Placental epithelial cell (primary cell): ENCODE measurements around the gene DYRK4. TPM values are rescaled to one million over a fixed set of nuclear protein-coding genes. Genes with fewer than 3 reads are reported as not detected.

ENCODE experiments used
- total RNA-seq: library from RNA; depleted of rRNA; stranded (reverse); fragments of >200 nt; gene quantifications from 2 replicates; pipeline ENCODE4 v1.2.3, GENCODE V29; 2012

DYRK4 gene, protein sequence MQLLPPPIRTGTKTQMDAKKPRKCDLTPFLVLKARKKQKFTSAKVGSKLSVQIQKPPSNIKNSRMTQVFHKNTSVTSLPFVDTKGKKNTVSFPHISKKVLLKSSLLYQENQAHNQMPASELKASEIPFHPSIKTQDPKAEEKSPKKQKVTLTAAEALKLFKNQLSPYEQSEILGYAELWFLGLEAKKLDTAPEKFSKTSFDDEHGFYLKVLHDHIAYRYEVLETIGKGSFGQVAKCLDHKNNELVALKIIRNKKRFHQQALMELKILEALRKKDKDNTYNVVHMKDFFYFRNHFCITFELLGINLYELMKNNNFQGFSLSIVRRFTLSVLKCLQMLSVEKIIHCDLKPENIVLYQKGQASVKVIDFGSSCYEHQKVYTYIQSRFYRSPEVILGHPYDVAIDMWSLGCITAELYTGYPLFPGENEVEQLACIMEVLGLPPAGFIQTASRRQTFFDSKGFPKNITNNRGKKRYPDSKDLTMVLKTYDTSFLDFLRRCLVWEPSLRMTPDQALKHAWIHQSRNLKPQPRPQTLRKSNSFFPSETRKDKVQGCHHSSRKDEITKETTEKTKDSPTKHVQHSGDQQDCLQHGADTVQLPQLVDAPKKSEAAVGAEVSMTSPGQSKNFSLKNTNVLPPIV
- 64.7 and 104 TPM in 2 replicates for total RNA-seq

DNA sequence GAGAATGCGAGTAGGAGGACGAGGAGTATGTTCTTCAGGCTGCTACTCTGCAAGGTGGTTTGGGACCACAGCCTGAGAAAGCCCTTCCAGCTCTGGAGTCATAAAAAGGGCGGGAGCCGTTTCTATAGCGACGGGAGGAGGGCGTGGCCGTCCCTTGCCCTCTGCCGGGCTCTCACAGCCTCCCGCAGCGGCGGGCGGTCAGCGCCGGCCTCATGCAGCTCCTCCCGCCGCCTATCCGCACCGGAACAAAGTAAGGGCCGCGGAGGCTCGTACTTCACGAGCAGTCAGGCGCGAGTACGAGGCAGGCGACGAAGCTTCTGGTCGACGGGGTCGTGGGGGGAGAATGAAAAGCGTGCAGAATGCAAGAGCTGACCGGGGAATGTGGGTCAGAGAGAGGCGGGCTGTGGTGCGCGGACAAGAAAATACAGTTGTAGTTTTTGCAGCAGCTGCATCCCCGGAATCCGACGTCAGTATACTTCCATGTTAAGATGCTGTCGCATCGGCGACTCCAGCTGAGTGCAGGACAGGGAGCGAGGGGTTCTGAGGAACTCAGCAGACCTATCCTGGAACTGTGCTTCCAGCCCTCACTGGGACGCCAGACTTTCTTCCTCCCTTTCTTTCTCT, at the start of gene DYRK4:
TSS of gene DYRK4 (plus strand) at position 175 of the 624 bp plus-strand sequence. CDS start at position 213, 38 bp downstream.

DNA sequence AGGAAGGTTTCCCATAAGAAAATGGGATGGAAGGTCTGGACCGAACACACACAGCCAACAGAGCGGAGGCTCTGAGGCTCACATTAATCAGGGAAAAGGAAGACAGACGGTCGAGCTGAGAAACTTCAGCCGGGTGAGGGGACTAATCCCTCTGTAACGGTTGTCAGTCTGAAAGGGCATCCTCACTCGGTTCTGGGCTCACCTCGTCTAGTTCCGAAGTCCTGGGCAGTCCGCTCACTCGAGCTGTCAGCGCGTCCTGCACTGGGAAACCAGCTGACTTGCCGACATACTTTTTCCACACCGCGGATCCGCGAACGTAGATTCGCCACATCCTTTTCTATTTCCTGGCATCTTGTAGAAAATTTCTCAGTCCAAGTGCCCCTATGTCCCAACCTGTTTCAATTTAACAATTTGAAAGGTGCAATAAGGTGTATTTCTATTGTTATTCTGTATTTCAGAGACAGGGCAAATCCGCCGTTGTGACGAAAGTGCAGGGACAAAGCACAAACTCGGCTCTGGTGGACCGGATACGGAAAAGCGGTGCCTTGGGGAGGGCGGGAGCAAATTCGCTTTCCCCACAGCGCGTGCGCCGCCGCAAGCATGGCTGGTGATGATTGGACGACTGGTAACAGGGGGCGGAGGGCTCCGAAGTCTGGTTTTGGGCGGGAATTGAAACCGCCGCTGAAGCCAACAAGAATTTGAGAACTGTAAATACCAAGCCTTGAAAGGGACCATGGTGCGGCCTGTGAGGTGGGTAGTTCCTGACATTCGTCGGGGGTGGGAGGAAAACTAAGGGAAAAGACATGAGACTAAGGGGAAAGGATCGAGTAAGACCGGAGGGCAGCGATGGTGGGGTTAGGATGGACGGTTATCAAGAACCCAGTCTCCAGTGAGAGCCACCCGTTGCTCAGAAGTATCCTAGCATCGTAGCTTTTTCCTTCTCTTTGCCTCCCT, 23.5 kb upstream of the DYRK4 start, which contains the start of gene RAD51AP1:
TSS of gene RAD51AP1 (plus strand) at position 684 of the 954 bp plus-strand sequence. CDS start at position 734, 50 bp downstream.

DNA sequence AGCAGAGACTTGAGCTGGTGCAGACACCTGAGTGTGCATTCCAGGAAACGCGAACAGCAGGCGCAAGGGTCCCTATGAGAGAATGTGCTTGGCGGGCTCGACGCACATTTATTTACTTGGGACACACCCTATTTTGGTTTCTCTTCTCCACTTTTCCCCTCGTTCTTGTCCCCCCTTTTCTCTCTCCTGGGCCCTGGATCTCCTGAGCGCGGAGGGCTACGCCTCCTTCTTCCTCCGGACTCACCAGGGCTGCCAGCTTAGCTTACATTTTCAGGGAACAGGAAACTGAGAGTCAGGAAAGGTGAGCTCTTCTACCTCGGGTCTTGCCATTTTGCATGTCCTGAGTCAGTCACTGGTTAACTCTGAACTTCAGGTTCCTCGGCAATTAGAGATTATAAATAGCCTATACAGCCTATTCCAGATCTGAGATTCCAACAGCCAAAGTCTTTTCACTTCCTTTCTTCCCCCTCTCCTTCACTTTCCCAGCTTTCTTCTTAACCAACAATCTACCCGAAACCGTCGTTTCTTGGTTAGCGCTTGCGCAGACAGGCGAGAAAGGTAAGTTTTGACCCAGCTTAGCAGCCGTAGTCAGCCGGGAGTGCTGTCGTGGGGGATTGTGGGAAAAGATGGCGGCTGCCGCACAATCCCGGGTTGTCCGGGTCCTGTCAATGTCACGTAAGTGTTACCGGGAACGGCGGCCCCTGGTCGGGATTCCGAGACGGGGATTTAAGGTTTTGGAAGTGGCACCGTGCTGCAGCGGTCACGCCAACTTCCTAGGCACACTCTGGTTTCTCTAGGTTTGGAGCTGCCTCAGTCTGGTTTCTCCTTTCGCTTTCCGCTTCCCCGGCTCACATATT, 86.7 kb downstream of the DYRK4 start, which contains the start of the genes AKAP3 and NDUFA9:
TSS of gene AKAP3 (minus strand) at position 551 of the 857 bp plus-strand sequence. CDS start 10,855 bp downstream, outside the sequence.
TSS of gene NDUFA9 (plus strand) at position 614 of the 857 bp plus-strand sequence. CDS start at position 627, 13 bp downstream.

Other genes with a start within 250 kb of the DYRK4 start
- 3.5 and 14.7 TPM in 2 replicates for gene TIGAR, start 241.0 kb upstream of the DYRK4 start, total RNA-seq
- not detected in 2 replicates for gene FGF23, start 182.5 kb upstream of the DYRK4 start, total RNA-seq
- gene FGF6, start 116.4 kb upstream of the DYRK4 start, total RNA-seq = not detected in 2 replicates
- 5.1 and 5.4 TPM in 2 replicates for gene RAD51AP1, start 23.3 kb upstream of the DYRK4 start, total RNA-seq
- gene AKAP3, start 86.8 kb downstream of the DYRK4 start, total RNA-seq = 2.2 and 6.3 TPM in 2 replicates
- gene NDUFA9, start 86.9 kb downstream of the DYRK4 start, total RNA-seq = 22.4 and 79.8 TPM in 2 replicates
- under 0.01 TPM in 1 of 2 replicates, not detected in the other for gene GALNT8, start 158.2 kb downstream of the DYRK4 start, total RNA-seq